GM18511 (cell line): ENCODE data around the gene SYNE2.

ENCODE experiments used
- ATAC-seq: cut with Tn5 transposase; IDR thresholded peaks from one replicate; pipeline ENCODE4 v1.9.1; 2021; ENCODE audit warnings: mild to moderate bottlenecking, moderate library complexity; ENCODE audit not compliant: unreplicated experiment

Gene SYNE2

GRCh38 chr14:64185184-64185583 is 332.4 kb downstream of the SYNE2 start:
- ATAC-seq = no peak

- ATAC-seq = no peak
Measured at GRCh38 chr14:64186231-64187129, 333.7 kb downstream of the SYNE2 start.

- ATAC-seq = no peak
Measured at GRCh38 chr14:64187331-64187730, 334.5 kb downstream of the SYNE2 start.

- no peak for ATAC-seq
Measured at GRCh38 chr14:64190974-64191502, 338.2 kb downstream of the SYNE2 start.

- no peak for ATAC-seq
Measured at GRCh38 chr14:64191756-64192155, 339.0 kb downstream of the SYNE2 start.

GRCh38 chr14:64193821-64194220 is 341.0 kb downstream of the SYNE2 start:
- no peak for ATAC-seq

- no peak for ATAC-seq
Measured at GRCh38 chr14:64194404-64194803, 341.6 kb downstream of the SYNE2 start.

GRCh38 chr14:64195199-64195598 is 342.4 kb downstream of the SYNE2 start:
- peak; percentile 66 for ATAC-seq

GRCh38 chr14:64196056-64196455 is 343.3 kb downstream of the SYNE2 start:
- ATAC-seq = no peak

- peak; percentile 74 for ATAC-seq
Measured at GRCh38 chr14:64196814-64197411, 344.1 kb downstream of the SYNE2 start.

GRCh38 chr14:64197996-64198395 is 345.2 kb downstream of the SYNE2 start:
- ATAC-seq = no peak

GRCh38 chr14:64198486-64198885 is 345.7 kb downstream of the SYNE2 start:
- no peak for ATAC-seq

GRCh38 chr14:64200170-64200569 is 347.4 kb downstream of the SYNE2 start:
- no peak for ATAC-seq

GRCh38 chr14:64201296-64201695 is 348.5 kb downstream of the SYNE2 start:
- ATAC-seq = no peak

- no peak for ATAC-seq
Measured at GRCh38 chr14:64201921-64202545, 349.2 kb downstream of the SYNE2 start.

- ATAC-seq = no peak
Measured at GRCh38 chr14:64202716-64203115, 349.9 kb downstream of the SYNE2 start.

GRCh38 chr14:64203366-64204006 is 350.7 kb downstream of the SYNE2 start:
- ATAC-seq = no peak

GRCh38 chr14:64208261-64208660 is 355.5 kb downstream of the SYNE2 start:
- no peak for ATAC-seq

- no peak for ATAC-seq
Measured at GRCh38 chr14:64208981-64209380, 356.2 kb downstream of the SYNE2 start.

- ATAC-seq = peak; percentile 88
Measured at GRCh38 chr14:64209444-64210131, 356.8 kb downstream of the SYNE2 start.

- ATAC-seq = no peak
Measured at GRCh38 chr14:64210216-64210615, 357.4 kb downstream of the SYNE2 start.
